ENCODE data around the gene EMSY.

GRCh38 chr11:76559346-76559745 lies 114.5 kb downstream of the EMSY start:
- TF ChIP-seq CTCF (IDR thresholded peaks at IDR 0.05) (no peak), POLR2A (IDR thresholded peaks at IDR 0.05) (no peak)

All from prostate gland (tissue), 2 donors.